Fibroblast of villous mesenchyme (primary cell): Measurements from ENCODE around the gene MBL2. TPM values are rescaled to one million over a fixed set of nuclear protein-coding genes. Genes with fewer than 3 reads are reported as not detected.

Experiments
- DNase-seq: peaks from one replicate; pipeline ENCODE4 v3.0.0-alpha.2; 2010; ENCODE audit warnings: low read depth
- H3K4me3 ChIP-seq: 2 replicates; pipeline ENCODE4 v1.5.1; 2011; ENCODE audit warnings: low read depth, mild to moderate bottlenecking, low read length
- CTCF ChIP-seq: IDR thresholded peaks from 2 replicates; pipeline ENCODE4 v1.5.1; 2012; ENCODE audit warnings: low read depth, mild to moderate bottlenecking, low read length; ENCODE audit not compliant: insufficient read depth
- total RNA-seq: library from RNA; depleted of rRNA; stranded (reverse); fragments of >200 nt; gene quantifications from 2 replicates; pipeline ENCODE4 v1.2.3, GENCODE V29; 2012

The MBL2 gene
- total RNA-seq, 1 donor = not detected

GRCh38 chr10:52738951-52739350, 33.6 kb downstream of the MBL2 start:
- no peak overlapping the region for H3K4me3 ChIP-seq
- DNase-seq = no peak

GRCh38 chr10:52729271-52730104, 43.1 kb downstream of the MBL2 start:
- DNase-seq = peak; percentile 52
- H3K4me3 ChIP-seq = no peak overlapping the region

More at GRCh38 chr10:52738951-52739350, 33.6 kb downstream of the MBL2 start:
- no peak for TF ChIP-seq CTCF

GRCh38 chr10:52720018-52720417, 52.6 kb downstream of the MBL2 start:
- H3K4me3 ChIP-seq = no peak overlapping the region
- no peak for TF ChIP-seq CTCF
- no peak for DNase-seq

More at GRCh38 chr10:52729271-52730104, 43.1 kb downstream of the MBL2 start:
- peak; percentile 62 for TF ChIP-seq CTCF
